ENCODE results near the gene LTBP1.
"Not testable (repeated sequence)": the region's sequence is repeated elsewhere in the genome, so short reads cannot be mapped to it uniquely, and the experiment has no call there.

Gene LTBP1

GRCh38 chr2:33042265-33042664, 95.5 kb downstream of the LTBP1 start:
- no peak for TF ChIP-seq CTCF (conservative IDR thresholded peaks at IDR 0.05; ENCODE audit: low read depth)
- DNase-seq (ENCODE audit: low spot score), result no peak
- POLR2A ChIA-PET (ENCODE audit: low non-redundant PET), result no interaction called here
- H3K27ac ChIP-seq, result no peak overlapping the region
- CTCF ChIA-PET, result no interaction called here

- POLR2A ChIA-PET (ENCODE audit: low non-redundant PET), result no interaction called here
- CTCF ChIA-PET, result no interaction called here
- no peak for DNase-seq (ENCODE audit: low spot score)
- no peak for TF ChIP-seq CTCF (conservative IDR thresholded peaks at IDR 0.05; ENCODE audit: low read depth)
- no peak overlapping the region for H3K27ac ChIP-seq
Observed at GRCh38 chr2:33042819-33043218, 96.1 kb downstream of the LTBP1 start.

- POLR2A ChIA-PET (ENCODE audit: low non-redundant PET), result no interaction called here
- no peak for TF ChIP-seq CTCF (conservative IDR thresholded peaks at IDR 0.05; ENCODE audit: low read depth)
- no peak for DNase-seq (ENCODE audit: low spot score)
- CTCF ChIA-PET, result no interaction called here
- H3K27ac ChIP-seq, result no peak overlapping the region
Observed at GRCh38 chr2:33047939-33048338, 101.2 kb downstream of the LTBP1 start.

GRCh38 chr2:33051586-33052360, 105.0 kb downstream of the LTBP1 start:
- no peak for DNase-seq (ENCODE audit: low spot score)
- ChIA-PET POLR2A (ENCODE audit: low non-redundant PET) (no interaction called here), CTCF (interaction anchor here (0.6 kb wide), 1 partner anchor 21 kb away, joined by 3 read pairs; no protein-coding TSS in a partner anchor)
- TF ChIP-seq CTCF (conservative IDR thresholded peaks at IDR 0.05; ENCODE audit: low read depth), result no peak
- no peak overlapping the region for H3K27ac ChIP-seq

GRCh38 chr2:33052361-33052735, 105.6 kb downstream of the LTBP1 start:
- H3K27ac ChIP-seq, result no peak overlapping the region
- POLR2A ChIA-PET (ENCODE audit: low non-redundant PET), result no interaction called here
- CTCF ChIA-PET, result no interaction called here
- no peak for TF ChIP-seq CTCF (conservative IDR thresholded peaks at IDR 0.05; ENCODE audit: low read depth)
- no peak for DNase-seq (ENCODE audit: low spot score)

- H3K27ac ChIP-seq; CTCF ChIA-PET; DNase-seq (ENCODE audit: low spot score); POLR2A ChIA-PET (ENCODE audit: low non-redundant PET): not testable (repeated sequence)
Observed at GRCh38 chr2:33052795-33053194, 106.0 kb downstream of the LTBP1 start.

- POLR2A ChIA-PET (ENCODE audit: low non-redundant PET), result no interaction called here
- no peak for TF ChIP-seq CTCF (conservative IDR thresholded peaks at IDR 0.05; ENCODE audit: low read depth)
- no peak for DNase-seq (ENCODE audit: low spot score)
- H3K27ac ChIP-seq, result no peak overlapping the region
- CTCF ChIA-PET, result no interaction called here
Observed at GRCh38 chr2:33056170-33056569, 109.4 kb downstream of the LTBP1 start.

GRCh38 chr2:33057307-33058028, 110.7 kb downstream of the LTBP1 start:
- DNase-seq (ENCODE audit: low spot score); H3K27ac ChIP-seq; POLR2A ChIA-PET (ENCODE audit: low non-redundant PET): not testable (repeated sequence)
- CTCF ChIA-PET, result interaction anchor here (0.5 to 0.8 kb wide), 2 partner anchors 322 to 338 kb away, joined by 3 to 5 read pairs; no protein-coding TSS in a partner anchor

All from RWPE1 (cell line).